Naive thymus-derived CD4-positive, alpha-beta T cell (primary cell): ENCODE data around the gene GSTM4. TPM values are rescaled to one million over a fixed set of nuclear protein-coding genes. Genes with fewer than 3 reads are reported as not detected.
A peak's percentile ranks its signal among the peaks of the same experiment; 100 is the strongest.

Experiments
- ATAC-seq: fragments of 150-1000 bp; cut with Tn5 transposase; 2 replicates; pipeline ENCODE4 v1.10.0; 2021; ENCODE audit warnings: mild to moderate bottlenecking, moderate library complexity
- CTCF ChIA-PET: fragments of 350-600 bp; sonication (Branson Sonifier 250); formaldehyde crosslinking; loops from one replicate; lab custom pipeline; 2021; ENCODE audit warnings: antibody characterized with exemption; lab: Charles Lee
- POLR2A ChIA-PET: fragments of 350-600 bp; sonication (Branson Sonifier 250); formaldehyde crosslinking; loops from one replicate; lab custom pipeline; 2021; ENCODE audit warnings: antibody characterized with exemption, inconsistent platforms; lab: Charles Lee
- DNase-seq, 9 donors: peaks; one replicate each; pipeline versions ENCODE4 v3.0.0 to v3.0.0-alpha.2; 2020 to 2022; ENCODE audit warnings: mixed read lengths in 1 of 9
- H3K27ac ChIP-seq: one replicate; pipeline ENCODE4 v1.7.0; 2013; ENCODE audit warnings: mild to moderate bottlenecking, low read depth, low read length, moderate library complexity
- H3K27me3 ChIP-seq, 2 donors: one replicate each; pipeline ENCODE4 v1.7.0; 2013; ENCODE audit warnings: low read length in 2 of 2, mild to moderate bottlenecking in 2 of 2, moderate library complexity in 2 of 2; ENCODE audit not compliant: control insufficient read depth in 2 of 2, insufficient read depth in 2 of 2
- H3K36me3 ChIP-seq, 3 experiments: 1 replicate in 2 of 3; 2 replicates in 1 of 3; pipeline ENCODE4 v1.7.0; 2013; ENCODE audit warnings: low read length in 3 of 3, mild to moderate bottlenecking in 3 of 3, moderate library complexity in 1 of 3; ENCODE audit not compliant: insufficient read depth in 3 of 3, control insufficient read depth in 2 of 3
- H3K4me1 ChIP-seq, 2 donors: one replicate each; pipeline ENCODE4 v1.7.0; 2013; ENCODE audit warnings: low read length in 2 of 2, mild to moderate bottlenecking in 2 of 2, moderate library complexity in 1 of 2; ENCODE audit not compliant: control insufficient read depth in 2 of 2, insufficient read depth in 2 of 2
- H3K4me3 ChIP-seq: 2 replicates; pipeline ENCODE4 v1.7.0; 2013; ENCODE audit warnings: mild to moderate bottlenecking, low read length
- H3K9me3 ChIP-seq, 3 experiments: 1 replicate in 2 of 3; 2 replicates in 1 of 3; pipeline ENCODE4 v1.7.0; 2013; ENCODE audit warnings: low read length in 3 of 3; ENCODE audit not compliant: control insufficient read depth in 2 of 3
- H3K27ac Mint-ChIP-seq, 9 donors: one replicate each; pipeline ENCODE4 v1.8.0; 2020 to 2022; ENCODE audit warnings: mixed read lengths in 9 of 9, mild to moderate bottlenecking in 8 of 9, moderate library complexity in 5 of 9, inconsistent platforms in 2 of 9
- H3K27me3 Mint-ChIP-seq, 5 donors: one replicate each; pipeline ENCODE4 v1.8.0; 2021 to 2022; ENCODE audit warnings: mixed read lengths in 5 of 5, mild to moderate bottlenecking in 1 of 5
- H3K36me3 Mint-ChIP-seq, 5 donors: one replicate each; pipeline ENCODE4 v1.8.0; 2020 to 2022; ENCODE audit warnings: mixed read lengths in 5 of 5, mild to moderate bottlenecking in 3 of 5, inconsistent platforms in 1 of 5
- H3K4me1 Mint-ChIP-seq, 7 donors: one replicate each; pipeline ENCODE4 v1.8.0; 2020 to 2022; ENCODE audit warnings: mixed read lengths in 7 of 7, mild to moderate bottlenecking in 3 of 7, inconsistent platforms in 1 of 7
- H3K4me3 Mint-ChIP-seq, 10 donors: one replicate each; pipeline ENCODE4 v1.8.0; 2020 to 2022; ENCODE audit warnings: mild to moderate bottlenecking in 10 of 10, mixed read lengths in 10 of 10, moderate library complexity in 6 of 10, inconsistent platforms in 2 of 10
- H3K9me3 Mint-ChIP-seq, 11 donors: one replicate each; pipeline ENCODE4 v1.8.0; 2020 to 2022; ENCODE audit warnings: mixed read lengths in 11 of 11, mild to moderate bottlenecking in 4 of 11, inconsistent platforms in 1 of 11, moderate library complexity in 1 of 11
- intact Hi-C, 2 donors: fragments of 100-400 bp; cut with micrococcal nuclease; formaldehyde crosslinking; loops; one replicate each; pipeline ENCODE4 v1.15.1; 2023
- polyA plus RNA-seq, 2 donors: library from polyadenylated mRNA; unstranded; fragments of 300-500 nt; fragmentation: Illumina TruSeq; gene quantifications; one replicate each; pipeline ENCODE4 v1.2.3, GENCODE V29; 2021
- total RNA-seq, 6 experiments: library from RNA in 5 of 6; stranded (reverse) in 5 of 6; gene quantifications; 1 replicate in 5 of 6; 2 replicates in 1 of 6; pipeline ENCODE4 v1.2.3 and lab custom pipeline; 2021 to 2026

The GSTM4 gene
- total and polyA plus RNA-seq, 7 experiments from 2014 or later: 3.1 to 28.4 (median 15.4) TPM

DNA sequence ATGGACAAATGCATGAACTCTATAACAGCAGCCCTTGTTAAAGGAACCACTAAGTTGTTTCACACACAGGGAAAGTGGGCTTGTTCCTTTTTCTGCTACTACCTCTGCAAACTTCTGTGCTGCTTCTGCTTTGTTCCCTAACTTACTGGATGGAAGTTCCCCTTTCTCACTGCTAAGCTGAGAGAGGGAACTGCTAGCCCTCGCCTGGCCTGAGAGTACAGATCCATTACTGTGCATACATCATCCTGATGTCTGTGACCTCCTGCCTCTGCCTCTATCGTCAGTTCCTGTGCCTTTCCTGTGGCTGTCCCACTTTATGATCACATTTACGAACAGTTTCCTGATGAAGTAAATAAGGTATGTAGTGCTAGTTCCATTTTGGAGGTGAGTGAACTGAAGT is 40.0 kb upstream of the GSTM4 start:
- H3K4me1 Mint-ChIP-seq: peaks cover 25 to 41% (median 34%) of the 10 kb centered on the region in 7 donors
- H3K9me3 Mint-ChIP-seq: no peaks in the 10 kb centered on the region
- H3K27ac ChIP-seq: peak overlapping the region; percentile 6
- H3K9me3 ChIP-seq: no peaks in the 10 kb centered on the region
- H3K4me3 Mint-ChIP-seq: peak overlapping the region in 3 of 10 donors; percentile 1 to 38 (median 6)
- POLR2A ChIA-PET: interaction anchor here (1.5 kb wide), 1 partner anchor 66 kb away, joined by 10 read pairs; the partner anchor contains the start of gene GNAI3
- H3K4me3 ChIP-seq: no peak overlapping the region
- H3K27me3 Mint-ChIP-seq: peaks cover 0 to 7% (median 0%) of the 10 kb centered on the region in 5 donors
- no peaks in the 10 kb centered on the region for H3K36me3 Mint-ChIP-seq
- ATAC-seq: peak; percentile 50
- peak overlapping the region; percentile 15 to 96 (median 68) for H3K27ac Mint-ChIP-seq
- intact Hi-C loops: no loop called here
- peaks cover 0 to 7% of the 10 kb centered on the region in 2 donors for H3K4me1 ChIP-seq
- CTCF ChIA-PET: interaction anchor here (1.0 kb wide), 1 partner anchor 25 kb away, joined by 4 read pairs; no protein-coding TSS in a partner anchor
- no peaks in the 10 kb centered on the region for H3K36me3 ChIP-seq
- DNase-seq: peak in 5 of 9 donors; percentile 23 to 41 (median 31)
- no peaks in the 10 kb centered on the region for H3K27me3 ChIP-seq

DNA sequence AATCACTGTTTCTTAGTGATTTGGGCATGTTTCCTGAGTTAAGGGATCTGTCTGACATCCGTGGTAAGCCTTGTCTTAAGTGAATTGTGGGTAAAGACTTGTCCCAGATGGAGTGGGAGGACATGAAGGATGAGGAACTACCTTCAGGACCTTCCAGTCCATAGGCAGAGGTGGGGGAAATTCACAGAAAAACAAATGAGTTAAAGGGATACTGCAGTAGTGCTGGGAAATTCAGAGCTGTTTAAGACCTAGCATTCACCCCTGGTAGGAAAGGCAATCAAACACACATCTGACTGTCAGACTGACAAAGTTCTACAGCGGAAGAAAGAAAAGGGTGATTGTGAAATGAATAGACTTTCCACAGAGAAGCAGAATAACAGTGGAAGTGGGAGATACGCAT is 39.5 kb upstream of the GSTM4 start:
- Mint-ChIP-seq H3K27me3 (peaks cover 0 to 7% (median 0%) of the 10 kb centered on the region in 5 donors), H3K27ac (peak overlapping the region; percentile 15 to 96 (median 68)), H3K4me3 (peak overlapping the region in 2 of 10 donors; percentile 0 to 6), H3K36me3 (no peaks in the 10 kb centered on the region), H3K9me3 (no peaks in the 10 kb centered on the region), H3K4me1 (peaks cover 25 to 41% (median 35%) of the 10 kb centered on the region in 7 donors)
- DNase-seq (no peak), ATAC-seq (no peak)
- Histone ChIP-seq H3K27ac (peak overlapping the region; percentile 6), H3K36me3 (no peaks in the 10 kb centered on the region), H3K27me3 (no peaks in the 10 kb centered on the region), H3K4me3 (no peak overlapping the region), H3K4me1 (peaks cover under 1 to 8% of the 10 kb centered on the region in 2 donors), H3K9me3 (no peaks in the 10 kb centered on the region)
- POLR2A ChIA-PET: interaction anchor here (0.5 to 1.5 kb wide), 2 partner anchors 20 to 67 kb away, joined by 4 to 10 read pairs; partner anchors contain the start of gene GNAI3
- intact Hi-C loops: no loop called here
- CTCF ChIA-PET: interaction anchor here (1.0 to 1.1 kb wide), 2 partner anchors 15 to 24 kb away, joined by 3 to 4 read pairs; no protein-coding TSS in a partner anchor

- Histone ChIP-seq H3K27me3 (no peaks in the 10 kb centered on the region), H3K27ac (no peak overlapping the region), H3K4me3 (no peak overlapping the region), H3K36me3 (no peaks in the 10 kb centered on the region), H3K9me3 (no peaks in the 10 kb centered on the region), H3K4me1 (peaks cover 10 to 17% of the 10 kb centered on the region in 2 donors)
- Mint-ChIP-seq H3K4me1 (peaks cover 32 to 50% (median 45%) of the 10 kb centered on the region in 7 donors), H3K27me3 (peaks cover 0 to 7% (median 0%) of the 10 kb centered on the region in 5 donors), H3K4me3 (no peak overlapping the region), H3K36me3 (peaks cover 0 to 4% (median 0%) of the 10 kb centered on the region in 5 donors), H3K27ac (peak overlapping the region in 7 of 9 donors; percentile 23 to 96 (median 64)), H3K9me3 (no peaks in the 10 kb centered on the region)
- DNase-seq (no peak), ATAC-seq (no peak)
- ChIA-PET CTCF (interaction anchor here (0.9 to 1.1 kb wide), 3 partner anchors 16 to 174 kb away, joined by 3 read pairs; no protein-coding TSS in a partner anchor), POLR2A (interaction anchor here (0.7 to 1.5 kb wide), 2 partner anchors 9 to 68 kb away, joined by 3 to 10 read pairs; partner anchors contain the start of gene GNAI3)
- intact Hi-C loops: no loop called here
These were observed 38.6 kb upstream of the GSTM4 start for GRCh38 chr1:109617291-109617801.

DNA sequence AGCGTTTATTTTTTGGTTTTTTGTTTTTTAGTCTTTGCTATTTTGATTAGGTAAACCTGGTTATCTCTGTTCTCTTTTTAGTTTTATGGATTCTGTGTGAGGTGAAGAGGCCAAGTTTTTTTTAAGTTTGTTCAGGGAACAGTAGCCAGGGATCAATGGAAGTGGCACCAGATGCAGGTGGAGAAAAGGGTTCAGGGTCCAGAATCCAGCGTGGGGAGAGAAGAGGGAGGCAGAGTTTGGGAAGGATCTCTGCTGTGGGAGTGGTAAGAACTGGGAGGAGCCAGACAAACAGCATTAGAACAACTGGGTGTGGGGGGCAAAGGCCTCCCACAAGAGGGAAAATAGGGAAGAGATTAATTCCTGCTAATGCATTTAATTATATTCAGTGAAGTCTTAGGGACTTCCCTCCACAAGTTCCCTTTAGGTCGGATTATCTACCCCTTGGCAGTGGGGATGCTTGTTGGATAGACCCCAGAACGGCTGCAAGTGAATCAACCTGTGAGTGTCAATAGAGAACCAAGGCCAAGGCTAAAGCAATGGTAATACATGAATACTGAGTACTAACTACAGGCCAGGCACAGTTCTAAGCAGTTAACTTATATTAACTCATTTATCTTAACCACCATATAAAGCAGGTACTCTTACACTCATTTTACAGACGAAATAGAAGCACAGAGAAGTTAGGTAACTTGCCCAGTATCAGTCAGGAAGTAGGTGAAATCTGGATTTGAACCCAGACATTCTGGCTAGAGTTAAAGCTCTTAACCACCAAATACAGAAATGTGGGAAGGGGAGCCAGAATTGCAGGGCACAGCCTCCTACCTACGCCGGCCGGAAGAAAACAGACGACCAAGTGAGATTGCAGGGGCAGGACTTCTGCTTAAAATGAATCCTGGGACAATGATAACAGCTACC is 37.0 kb upstream of the GSTM4 start:
- H3K36me3 ChIP-seq: no peaks in the 10 kb centered on the region
- DNase-seq (no peak), ATAC-seq (no peak)
- ChIA-PET CTCF (interaction anchor here (0.6 to 1.2 kb wide), 2 partner anchors 70 to 365 kb away, joined by 3 to 7 read pairs; partner anchors contain the start of genes AHCYL1 and GNAI3), POLR2A (interaction anchor here (1.0 to 3.4 kb wide), 5 partner anchors 10 to 71 kb away, joined by 3 to 52 read pairs (median 4); partner anchors contain the start of gene GNAI3)
- Mint-ChIP-seq H3K9me3 (no peaks in the 10 kb centered on the region), H3K27ac (peak overlapping the region; percentile 92 to 98 (median 96)), H3K27me3 (no peaks in the 10 kb centered on the region), H3K4me1 (peaks cover 46 to 65% (median 60%) of the 10 kb centered on the region in 7 donors), H3K4me3 (peak overlapping the region; percentile 90 to 98 (median 94)), H3K36me3 (peaks cover 0 to 4% (median 0%) of the 10 kb centered on the region in 5 donors)
- peak overlapping the region; percentile 78 for H3K4me3 ChIP-seq
- H3K4me1 ChIP-seq: peaks cover 14 to 33% of the 10 kb centered on the region in 2 donors
- H3K9me3 ChIP-seq: no peaks in the 10 kb centered on the region
- intact Hi-C loops: loop anchor here in 1 of 2 donors (1.0 kb wide), 2 partner anchors 48 to 193 kb away; partner anchors contain the start of gene PSMA5
- H3K27ac ChIP-seq: peak overlapping the region; percentile 90
- no peaks in the 10 kb centered on the region for H3K27me3 ChIP-seq

GRCh38 chr1:109619576-109620400 is 36.1 kb upstream of the GSTM4 start, which contains the start of the genes AMPD2 and GNAT2:
Gene AMPD2 (plus strand): TSS chr1:109619837. CDS start chr1:109621176, 1,339 bp downstream.
Gene GNAT2 (minus strand): TSS chr1:109619616. CDS start chr1:109612870, 6,746 bp downstream.
- Mint-ChIP-seq H3K36me3 (peaks cover 0 to 4% (median 0%) of the 10 kb centered on the region in 5 donors), H3K9me3 (no peaks in the 10 kb centered on the region), H3K4me3 (peak within 1 kb of the TSS; percentile 90 to 98 (median 94)), H3K27ac (peak within 1 kb of the TSS; percentile 92 to 98 (median 96)), H3K27me3 (no peaks in the 10 kb centered on the region), H3K4me1 (peaks cover 46 to 74% (median 67%) of the 10 kb centered on the region in 7 donors)
- DNase-seq (peak; percentile 41 to 85 (median 67)), ATAC-seq (peak; percentile 58)
- H3K27me3 ChIP-seq: no peaks in the 10 kb centered on the region
- H3K9me3 ChIP-seq: no peaks in the 10 kb centered on the region
- CTCF ChIA-PET: interaction anchor here (0.6 to 1.6 kb wide), 7 partner anchors 11 to 364 kb away, joined by 3 to 9 read pairs (median 3); partner anchors contain the start of genes AHCYL1, CYB561D1 and GNAI3
- H3K4me1 ChIP-seq: peaks cover 14 to 42% of the 10 kb centered on the region in 2 donors
- H3K4me3 ChIP-seq: peak within 1 kb of the TSS; percentile 78
- no peaks in the 10 kb centered on the region for H3K36me3 ChIP-seq
- peak within 1 kb of the TSS; percentile 90 for H3K27ac ChIP-seq
- POLR2A ChIA-PET: interaction anchor here (0.6 to 3.4 kb wide), 7 partner anchors 10 to 530 kb away, joined by 3 to 52 read pairs (median 4); partner anchors contain the start of genes ATXN7L2 and GNAI3
- intact Hi-C loops: loop anchor here (1.0 to 5.0 kb wide), 10 partner anchors 48 to 407 kb away; partner anchors contain the start of genes PSMA5 (in 2 of the 2), AHCYL1 (in 1 of the 2), ATXN7L2 (in 1 of the 2) and CSF1 (in 1 of the 2)
